ENCODE data around the gene STEAP1. TPM values are rescaled to one million over a fixed set of nuclear protein-coding genes. Genes with fewer than 3 reads are reported as not detected.

The STEAP1 gene
- total RNA-seq, 4 donors from 2014 or later = 1.5 to 6.0 (median 3.1) TPM

DNA sequence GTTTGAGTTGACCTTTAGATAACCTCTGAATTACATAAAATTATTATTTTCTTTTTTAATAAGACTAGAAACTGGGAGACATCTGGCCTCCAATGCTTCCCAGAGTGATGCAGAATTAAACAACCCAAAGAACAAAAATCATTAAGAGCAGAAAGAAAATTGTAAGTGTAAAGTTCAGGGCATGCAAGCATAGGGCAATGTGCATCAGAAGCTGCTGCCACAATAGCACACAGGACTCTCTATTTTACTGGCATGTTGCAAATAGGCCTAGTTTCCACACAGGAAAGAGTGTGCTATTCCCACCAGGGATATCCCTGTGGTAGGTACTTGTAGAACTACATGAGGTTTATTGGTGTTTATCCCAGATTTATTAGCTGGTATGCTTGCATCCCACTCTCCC is 36.7 kb downstream of the STEAP1 start:
- no peaks in the 10 kb centered on the region for H3K4me1 ChIP-seq
- TF ChIP-seq POLR2AphosphoS5 (IDR thresholded peaks at IDR 0.05) (no peak), EP300 (IDR thresholded peaks at IDR 0.05) (no peak), POLR2A (IDR thresholded peaks at IDR 0.05) (no peak)
- TF ChIP-seq, protein P1, sequence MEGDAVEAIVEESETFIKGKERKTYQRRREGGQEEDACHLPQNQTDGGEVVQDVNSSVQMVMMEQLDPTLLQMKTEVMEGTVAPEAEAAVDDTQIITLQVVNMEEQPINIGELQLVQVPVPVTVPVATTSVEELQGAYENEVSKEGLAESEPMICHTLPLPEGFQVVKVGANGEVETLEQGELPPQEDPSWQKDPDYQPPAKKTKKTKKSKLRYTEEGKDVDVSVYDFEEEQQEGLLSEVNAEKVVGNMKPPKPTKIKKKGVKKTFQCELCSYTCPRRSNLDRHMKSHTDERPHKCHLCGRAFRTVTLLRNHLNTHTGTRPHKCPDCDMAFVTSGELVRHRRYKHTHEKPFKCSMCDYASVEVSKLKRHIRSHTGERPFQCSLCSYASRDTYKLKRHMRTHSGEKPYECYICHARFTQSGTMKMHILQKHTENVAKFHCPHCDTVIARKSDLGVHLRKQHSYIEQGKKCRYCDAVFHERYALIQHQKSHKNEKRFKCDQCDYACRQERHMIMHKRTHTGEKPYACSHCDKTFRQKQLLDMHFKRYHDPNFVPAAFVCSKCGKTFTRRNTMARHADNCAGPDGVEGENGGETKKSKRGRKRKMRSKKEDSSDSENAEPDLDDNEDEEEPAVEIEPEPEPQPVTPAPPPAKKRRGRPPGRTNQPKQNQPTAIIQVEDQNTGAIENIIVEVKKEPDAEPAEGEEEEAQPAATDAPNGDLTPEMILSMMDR (IDR thresholded peaks at IDR 0.05) = no peak
- H3K36me3 ChIP-seq = no peaks in the 10 kb centered on the region
- no peaks in the 10 kb centered on the region for H3K27me3 ChIP-seq
- DNase-seq (ENCODE audit: low spot score in 2 of 2) = no peak
- no peak overlapping the region for H3K27ac ChIP-seq
- H3K4me3 ChIP-seq = no peak overlapping the region
- no peaks in the 10 kb centered on the region for H3K9me3 ChIP-seq

DNA sequence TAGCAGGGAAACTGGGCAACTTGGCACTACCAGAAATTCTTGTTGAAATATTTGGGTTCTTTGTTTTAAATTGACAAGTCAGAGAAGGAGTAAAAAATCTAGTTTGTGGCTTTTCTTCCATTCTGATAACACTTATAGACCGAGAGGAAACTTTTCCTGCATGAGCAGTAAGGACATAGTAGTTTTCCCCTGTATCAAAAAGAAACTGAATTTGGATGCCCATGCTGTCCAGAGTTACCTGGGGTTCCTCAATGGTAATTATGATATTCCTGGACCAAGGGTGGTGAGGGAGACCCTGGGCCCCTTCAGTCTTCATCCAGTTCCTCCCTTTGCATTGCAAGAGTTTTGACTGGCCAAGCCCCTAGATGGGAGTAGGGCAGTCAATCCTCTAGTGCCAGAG is 37.4 kb downstream of the STEAP1 start:
- Histone ChIP-seq H3K4me3 (no peak overlapping the region), H3K27me3 (no peaks in the 10 kb centered on the region), H3K9me3 (no peaks in the 10 kb centered on the region), H3K4me1 (no peaks in the 10 kb centered on the region), H3K27ac (no peak overlapping the region), H3K36me3 (no peaks in the 10 kb centered on the region)
- no peak for TF ChIP-seq POLR2AphosphoS5 (IDR thresholded peaks at IDR 0.05)
- TF ChIP-seq POLR2A (IDR thresholded peaks at IDR 0.05) = no peak
- TF ChIP-seq, protein P1 (IDR thresholded peaks at IDR 0.05) = no peak
- TF ChIP-seq EP300 (IDR thresholded peaks at IDR 0.05) = no peak
- no peak for DNase-seq (ENCODE audit: low spot score in 2 of 2)
- WGBS = 80% methylated on average over 1 of the region's 1 CpG

DNA sequence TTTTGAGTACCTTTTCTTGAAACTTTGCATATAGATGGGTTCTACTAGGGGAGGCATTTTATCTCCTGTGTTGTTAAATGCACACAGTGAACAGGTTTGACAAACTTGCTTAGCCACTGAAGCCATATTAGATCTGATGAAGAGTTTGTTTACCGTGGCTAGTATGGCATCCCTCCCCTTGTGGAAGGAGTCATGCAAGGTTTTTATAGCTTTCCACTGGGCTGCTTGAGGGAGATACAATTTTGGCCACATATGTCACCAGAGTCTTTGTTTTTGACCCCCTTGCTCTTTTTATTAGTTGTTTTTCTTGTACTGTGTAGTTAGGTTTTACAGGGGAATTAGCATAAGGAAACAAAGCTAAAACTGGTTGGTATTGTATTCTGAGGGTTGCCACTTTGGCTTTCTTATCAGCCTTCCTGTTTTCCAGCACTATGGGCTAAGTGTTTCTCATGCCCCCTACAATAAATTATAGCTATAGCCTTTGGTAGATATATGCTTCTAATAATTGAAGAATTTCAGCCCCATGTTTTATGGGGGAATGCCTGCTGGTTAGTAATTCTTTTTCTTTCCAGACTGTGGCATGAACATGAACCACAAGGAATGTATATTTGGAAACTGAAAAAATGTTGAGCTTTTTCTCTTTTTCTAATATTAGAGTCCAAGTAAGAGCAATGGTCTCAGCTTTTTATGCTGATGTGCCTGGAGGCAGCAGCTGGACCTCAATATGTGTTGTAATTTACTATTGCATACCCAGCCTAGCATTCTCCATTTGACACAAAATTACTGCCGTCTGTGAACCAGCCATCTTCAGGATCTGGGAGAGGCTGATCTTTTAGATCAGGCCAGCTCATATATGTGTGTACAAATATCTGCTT is 38.8 kb downstream of the STEAP1 start:
- TF ChIP-seq, protein P1 (IDR thresholded peaks at IDR 0.05) = no peak
- TF ChIP-seq POLR2AphosphoS5 (IDR thresholded peaks at IDR 0.05) (no peak), POLR2A (IDR thresholded peaks at IDR 0.05) (no peak), EP300 (IDR thresholded peaks at IDR 0.05) (no peak)
- Histone ChIP-seq H3K4me3 (no peak overlapping the region), H3K27me3 (no peaks in the 10 kb centered on the region), H3K4me1 (no peaks in the 10 kb centered on the region), H3K36me3 (no peaks in the 10 kb centered on the region), H3K27ac (no peak overlapping the region), H3K9me3 (no peaks in the 10 kb centered on the region)
- no peak for DNase-seq (ENCODE audit: low spot score in 2 of 2)
- WGBS = 59% methylated on average over 2 of the region's 2 CpGs

DNA sequence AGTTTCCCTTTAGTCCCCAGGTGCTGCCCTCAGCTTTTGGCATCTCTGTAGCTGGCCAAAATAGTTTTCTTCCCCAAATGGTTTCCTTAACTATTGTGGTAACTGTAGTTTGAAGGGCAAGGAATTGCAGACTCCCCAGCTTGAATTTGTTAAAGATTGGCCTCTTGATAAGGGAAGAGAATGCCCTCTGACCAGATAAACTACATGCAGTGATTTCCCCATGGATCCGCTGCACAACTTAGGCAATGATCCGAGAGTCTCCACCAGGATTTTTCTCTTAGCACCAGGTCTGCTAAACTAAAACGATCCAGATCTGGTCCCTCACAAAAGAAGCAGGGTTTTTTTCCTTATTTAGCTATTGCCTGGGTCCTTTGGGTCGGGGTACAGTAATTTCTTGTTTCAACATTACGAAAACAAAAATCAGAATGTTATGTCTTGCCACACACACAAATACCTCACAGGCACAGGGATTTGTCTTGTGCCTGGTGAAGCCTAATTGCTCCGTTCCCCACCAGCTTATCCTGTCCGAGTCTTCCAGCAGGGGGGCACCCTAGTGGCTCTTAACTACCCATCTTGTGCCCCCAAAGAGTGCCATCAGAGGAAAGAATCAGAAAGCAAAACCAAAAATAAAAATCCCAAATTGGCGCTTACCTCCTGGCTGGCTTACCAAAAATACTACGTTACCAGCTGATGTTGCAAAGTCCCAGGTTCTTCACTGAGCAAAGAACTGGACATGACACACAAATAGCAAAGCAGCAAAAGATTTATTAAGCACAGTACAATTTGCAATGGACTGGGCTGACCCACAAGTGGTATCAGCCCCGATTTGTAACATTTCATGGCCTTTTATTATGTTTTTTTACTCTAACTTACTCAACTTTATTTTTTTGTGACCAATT is 40.9 kb downstream of the STEAP1 start:
- Histone ChIP-seq H3K27me3 (no peaks in the 10 kb centered on the region), H3K4me1 (no peaks in the 10 kb centered on the region), H3K4me3 (no peak overlapping the region), H3K27ac (no peak overlapping the region), H3K9me3 (no peaks in the 10 kb centered on the region), H3K36me3 (no peaks in the 10 kb centered on the region)
- 78% methylated on average over 10 of the region's 10 CpGs for WGBS
- TF ChIP-seq, protein P1 (IDR thresholded peaks at IDR 0.05) = no peak
- TF ChIP-seq POLR2A (IDR thresholded peaks at IDR 0.05) (no peak), POLR2AphosphoS5 (IDR thresholded peaks at IDR 0.05) (no peak), EP300 (IDR thresholded peaks at IDR 0.05) (no peak)
- DNase-seq (ENCODE audit: low spot score in 2 of 2) = no peak

Measured in suprapubic skin (tissue), 4 donors.